Body of pancreas (tissue), 4 donors: ENCODE results near the gene ZBTB8A.

Source experiments
- CTCF ChIP-seq, 7 experiments: fragments of 450-650 bp in 4 of 7; fragments of 200-600 bp in 3 of 7; sonication (generic) in 3 of 7; IDR thresholded peaks; one replicate each; pipeline ENCODE4 v1.5.1; 2016 to 2019; ENCODE audit warnings: antibody characterized with exemption in 7 of 7
- POLR2A ChIP-seq, 3 donors: fragments of 450-650 bp; IDR thresholded peaks; one replicate each; pipeline ENCODE4 v1.6.1; 2016; ENCODE audit warnings: antibody characterized with exemption in 3 of 3, mild to moderate bottlenecking in 2 of 3

- TF ChIP-seq CTCF (IDR thresholded peaks at IDR 0.05) (no peak), POLR2A (IDR thresholded peaks at IDR 0.05) (no peak)
These were observed 113.2 kb downstream of the ZBTB8A start for GRCh38 chr1:32652244-32652962.
